ENCODE results near the gene P2RY8.

P2RY8 gene

DNA sequence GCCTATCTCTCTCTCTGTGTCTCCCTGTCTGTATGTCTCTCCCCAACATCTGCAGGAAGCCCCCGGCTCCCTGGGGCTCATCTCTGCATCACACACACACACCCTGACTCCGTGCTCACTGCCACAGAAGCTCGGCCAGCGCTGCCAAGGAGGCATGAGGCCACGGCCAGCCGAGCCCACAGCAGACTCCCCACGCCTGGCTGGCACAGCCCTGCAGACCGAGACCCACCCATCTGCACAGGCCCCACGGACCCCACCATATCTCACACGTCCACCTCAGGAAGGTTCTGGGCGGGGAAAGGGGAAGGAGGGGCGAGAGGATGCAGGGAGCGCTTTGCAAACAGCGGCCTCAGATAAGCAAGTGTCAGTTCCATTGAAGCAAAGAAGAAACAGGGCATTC lies 116.6 kb downstream of the P2RY8 start:
- Histone ChIP-seq H3K27ac (ENCODE audit: low read depth, low read length) (no peak overlapping the region), H3K4me1 (ENCODE audit: control insufficient read depth in 1 of 2, insufficient read depth in 2 of 2, low read length in 2 of 2) (no peaks in the 10 kb centered on the region), H3K36me3 (ENCODE audit: control insufficient read depth in 1 of 2, insufficient read depth in 2 of 2, low read length in 2 of 2) (peaks cover 27 to 62% of the 10 kb centered on the region in 2 donors), H3K9me3 (ENCODE audit: control insufficient read depth in 1 of 2, low read length in 2 of 2) (peaks cover 19 to 27% of the 10 kb centered on the region in 2 donors), H3K9ac (ENCODE audit: low read depth in 1 of 2, low read length in 2 of 2) (no peak overlapping the region), H3K27me3 (ENCODE audit: control insufficient read depth in 1 of 2, insufficient read depth in 2 of 2, low read length in 2 of 2) (no peaks in the 10 kb centered on the region), H3K4me3 (ENCODE audit: low read depth in 1 of 2, low read length in 2 of 2) (no peak overlapping the region)

DNA sequence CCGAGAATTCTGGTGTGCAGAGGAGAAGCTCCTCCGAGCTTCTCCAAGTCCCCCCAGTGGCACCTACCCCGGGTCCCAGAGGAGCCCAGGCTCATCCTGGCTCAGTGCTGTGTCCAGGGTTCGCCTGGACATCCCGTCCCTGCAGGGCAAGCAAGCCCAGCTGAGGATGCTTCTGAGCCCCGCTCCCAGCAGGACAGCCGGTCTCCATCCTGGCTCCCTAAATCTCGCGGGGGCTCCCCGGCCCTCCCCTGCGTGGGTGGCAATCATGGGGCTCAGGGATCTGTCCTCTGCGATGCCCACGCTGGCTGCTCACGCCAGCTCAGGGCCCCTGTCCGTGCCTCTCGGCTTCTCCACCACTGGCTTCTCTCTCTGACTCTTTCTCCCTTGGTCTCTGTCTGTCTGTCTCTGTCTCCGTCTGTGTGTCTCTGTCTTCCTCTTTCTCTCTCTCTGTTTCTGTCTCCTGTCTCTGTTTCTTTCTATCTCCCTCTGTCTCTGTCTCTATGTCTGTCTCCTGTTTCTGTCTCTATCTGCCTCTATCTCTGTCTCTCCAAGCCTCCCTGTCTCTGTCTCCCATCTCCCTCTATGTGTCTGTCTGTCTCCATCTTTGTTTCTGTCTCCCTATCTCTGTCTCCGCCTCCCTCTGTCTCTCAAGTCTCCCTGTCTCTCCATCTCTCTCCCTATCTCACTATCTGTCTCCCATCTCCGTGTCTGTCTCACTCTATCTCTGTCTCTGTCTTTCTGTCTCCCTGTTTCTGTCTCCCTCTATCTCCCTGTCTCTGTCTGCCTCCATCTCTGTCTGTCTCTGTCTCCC lies 117.2 kb downstream of the P2RY8 start:
- H3K36me3 ChIP-seq (ENCODE audit: control insufficient read depth in 1 of 2, insufficient read depth in 2 of 2, low read length in 2 of 2), result peaks cover 24 to 56% of the 10 kb centered on the region in 2 donors
- H3K27ac ChIP-seq (ENCODE audit: low read depth, low read length), result no peak overlapping the region
- H3K4me3 ChIP-seq (ENCODE audit: low read depth in 1 of 2, low read length in 2 of 2), result no peak overlapping the region
- H3K27me3 ChIP-seq (ENCODE audit: control insufficient read depth in 1 of 2, insufficient read depth in 2 of 2, low read length in 2 of 2), result no peaks in the 10 kb centered on the region
- peaks cover 19 to 27% of the 10 kb centered on the region in 2 donors for H3K9me3 ChIP-seq (ENCODE audit: control insufficient read depth in 1 of 2, low read length in 2 of 2)
- H3K4me1 ChIP-seq (ENCODE audit: control insufficient read depth in 1 of 2, insufficient read depth in 2 of 2, low read length in 2 of 2), result no peaks in the 10 kb centered on the region
- H3K9ac ChIP-seq (ENCODE audit: low read depth in 1 of 2, low read length in 2 of 2), result no peak overlapping the region

DNA sequence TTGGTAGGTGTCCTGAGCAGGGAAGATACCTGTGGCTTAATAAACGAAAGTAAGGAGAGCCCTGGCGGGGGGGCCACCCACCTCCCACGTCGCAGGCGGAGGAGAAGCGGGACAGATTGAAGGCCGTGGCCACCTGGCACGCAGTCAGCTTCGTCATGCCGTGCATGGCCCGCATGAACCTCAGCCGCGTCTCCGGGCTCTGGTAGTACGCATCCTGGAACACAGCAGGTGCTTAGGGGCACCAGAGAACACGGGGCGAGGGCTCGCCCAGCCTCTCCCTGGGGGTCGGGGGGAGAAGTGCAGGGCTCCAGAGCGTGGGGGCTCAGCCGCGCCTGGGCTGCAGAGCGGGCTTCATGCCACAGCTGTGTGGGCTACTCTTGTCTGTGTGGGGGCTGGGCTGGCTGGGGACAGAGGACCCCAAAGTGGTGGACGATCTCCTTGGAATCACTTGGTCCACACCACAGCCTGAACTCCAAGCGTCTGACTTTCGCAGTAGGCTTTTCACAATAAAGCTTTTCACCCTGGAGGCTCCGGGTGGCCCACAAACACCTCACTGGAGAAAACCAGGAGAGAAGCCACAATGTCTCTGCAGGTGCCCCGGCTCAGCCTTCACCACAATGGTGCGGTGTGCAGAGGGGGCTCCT lies 118.0 kb downstream of the P2RY8 start:
- Histone ChIP-seq H3K9me3 (ENCODE audit: control insufficient read depth in 1 of 2, low read length in 2 of 2) (peaks cover 19 to 27% of the 10 kb centered on the region in 2 donors), H3K27me3 (ENCODE audit: control insufficient read depth in 1 of 2, insufficient read depth in 2 of 2, low read length in 2 of 2) (no peaks in the 10 kb centered on the region), H3K4me1 (ENCODE audit: control insufficient read depth in 1 of 2, insufficient read depth in 2 of 2, low read length in 2 of 2) (no peaks in the 10 kb centered on the region), H3K36me3 (ENCODE audit: control insufficient read depth in 1 of 2, insufficient read depth in 2 of 2, low read length in 2 of 2) (peaks cover 24 to 59% of the 10 kb centered on the region in 2 donors), H3K9ac (ENCODE audit: low read depth in 1 of 2, low read length in 2 of 2) (no peak overlapping the region), H3K4me3 (ENCODE audit: low read depth in 1 of 2, low read length in 2 of 2) (no peak overlapping the region), H3K27ac (ENCODE audit: low read depth, low read length) (no peak overlapping the region)

- Histone ChIP-seq H3K4me3 (ENCODE audit: low read depth in 1 of 2, low read length in 2 of 2) (no peak overlapping the region), H3K9ac (ENCODE audit: low read depth in 1 of 2, low read length in 2 of 2) (no peak overlapping the region), H3K27me3 (ENCODE audit: control insufficient read depth in 1 of 2, insufficient read depth in 2 of 2, low read length in 2 of 2) (no peaks in the 10 kb centered on the region), H3K27ac (ENCODE audit: low read depth, low read length) (no peak overlapping the region), H3K4me1 (ENCODE audit: control insufficient read depth in 1 of 2, insufficient read depth in 2 of 2, low read length in 2 of 2) (no peaks in the 10 kb centered on the region), H3K9me3 (ENCODE audit: control insufficient read depth in 1 of 2, low read length in 2 of 2) (peaks cover 19% of the 10 kb centered on the region in 2 donors), H3K36me3 (ENCODE audit: control insufficient read depth in 1 of 2, insufficient read depth in 2 of 2, low read length in 2 of 2) (peaks cover 24 to 57% of the 10 kb centered on the region in 2 donors)
These were observed 118.8 kb downstream of the P2RY8 start for GRCh38 chrX:1417921-1418771.

DNA sequence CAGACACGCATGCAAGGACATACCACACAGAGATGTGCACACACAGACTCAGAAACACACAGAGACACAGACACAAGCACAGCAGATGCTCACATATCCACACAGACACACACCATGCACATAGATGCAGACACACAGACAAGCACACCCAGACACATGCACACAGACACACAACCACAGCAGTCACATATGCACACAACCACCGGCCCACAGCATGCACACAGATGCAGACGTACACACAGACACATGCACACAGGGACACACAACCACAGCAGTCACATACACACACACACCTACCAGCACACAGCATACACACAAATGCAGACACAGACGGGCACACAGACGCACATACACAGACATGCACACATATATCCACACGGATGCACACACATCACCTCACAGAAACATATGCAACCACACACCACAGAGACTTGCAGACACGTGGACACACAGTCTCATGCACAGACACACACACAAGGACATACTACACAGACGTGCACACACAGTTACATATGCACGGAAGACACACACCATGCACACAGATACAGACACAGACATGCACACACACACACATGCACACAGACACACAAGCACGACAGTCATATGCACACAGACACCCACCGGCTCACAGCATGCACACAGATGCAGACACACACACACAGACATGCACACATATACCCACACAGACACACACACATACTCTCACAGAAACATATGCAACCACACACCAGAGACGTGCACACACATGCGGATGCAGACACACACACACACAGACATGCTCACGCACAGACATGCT lies 119.8 kb downstream of the P2RY8 start:
- Histone ChIP-seq H3K9ac (ENCODE audit: low read depth in 1 of 2, low read length in 2 of 2) (no peak overlapping the region), H3K27me3 (ENCODE audit: control insufficient read depth in 1 of 2, insufficient read depth in 2 of 2, low read length in 2 of 2) (no peaks in the 10 kb centered on the region), H3K27ac (ENCODE audit: low read depth, low read length) (no peak overlapping the region), H3K4me3 (ENCODE audit: low read depth in 1 of 2, low read length in 2 of 2) (no peak overlapping the region), H3K9me3 (ENCODE audit: control insufficient read depth in 1 of 2, low read length in 2 of 2) (peaks cover 12 to 13% of the 10 kb centered on the region in 2 donors), H3K4me1 (ENCODE audit: control insufficient read depth in 1 of 2, insufficient read depth in 2 of 2, low read length in 2 of 2) (no peaks in the 10 kb centered on the region), H3K36me3 (ENCODE audit: control insufficient read depth in 1 of 2, insufficient read depth in 2 of 2, low read length in 2 of 2) (peaks cover 20 to 61% of the 10 kb centered on the region in 2 donors)

GRCh38 chrX:1416327-1416784 lies 120.6 kb downstream of the P2RY8 start:
- no peak overlapping the region for H3K4me3 ChIP-seq (ENCODE audit: low read depth in 1 of 2, low read length in 2 of 2)
- peaks cover 12 to 59% of the 10 kb centered on the region in 2 donors for H3K36me3 ChIP-seq (ENCODE audit: control insufficient read depth in 1 of 2, insufficient read depth in 2 of 2, low read length in 2 of 2)

More at GRCh38 chrX:1416327-1416784, 120.6 kb downstream of the P2RY8 start:
- no peak overlapping the region for H3K9ac ChIP-seq (ENCODE audit: low read depth in 1 of 2, low read length in 2 of 2)
- no peaks in the 10 kb centered on the region for H3K27me3 ChIP-seq (ENCODE audit: control insufficient read depth in 1 of 2, insufficient read depth in 2 of 2, low read length in 2 of 2)
- no peaks in the 10 kb centered on the region for H3K4me1 ChIP-seq (ENCODE audit: control insufficient read depth in 1 of 2, insufficient read depth in 2 of 2, low read length in 2 of 2)
- peaks cover 5 to 6% of the 10 kb centered on the region in 2 donors for H3K9me3 ChIP-seq (ENCODE audit: control insufficient read depth in 1 of 2, low read length in 2 of 2)
- no peak overlapping the region for H3K27ac ChIP-seq (ENCODE audit: low read depth, low read length)
